HepG2 (cell line): ENCODE results near the gene SPDYE11. TPM values are rescaled to one million over a fixed set of nuclear protein-coding genes. Genes with fewer than 3 reads are reported as not detected.

Experiments used
- ELF1 ChIP-seq: sonication (generic); formaldehyde crosslinking; IDR thresholded peaks from 2 replicates; pipeline ENCODE4 v1.4.0; 2020; ENCODE audit warnings: missing genetic modification reagents
- ERF ChIP-seq: IDR thresholded peaks from 2 replicates; pipeline ENCODE4 v1.6.1; 2018; ENCODE audit warnings: missing biosample characterization, missing genetic modification reagents
- MXI1 ChIP-seq: IDR thresholded peaks from 3 replicates; pipeline ENCODE4 v1.6.1; 2012; ENCODE audit warnings: low read depth, low read length, inconsistent platforms, borderline replicate concordance
- NFKB2 ChIP-seq: sonication (generic); formaldehyde crosslinking; IDR thresholded peaks from 2 replicates; pipeline ENCODE4 v1.4.0; 2020; ENCODE audit warnings: missing genetic modification reagents, borderline replicate concordance
- PHF20 ChIP-seq: sonication (generic); formaldehyde crosslinking; IDR thresholded peaks from 2 replicates; pipeline ENCODE4 v1.5.0; 2020; ENCODE audit warnings: mild to moderate bottlenecking, missing genetic modification reagents
- PHF21A ChIP-seq: sonication (generic); formaldehyde crosslinking; IDR thresholded peaks from 2 replicates; pipeline ENCODE4 v1.5.0; 2020; ENCODE audit warnings: mild to moderate bottlenecking, missing genetic modification reagents
- POLR2A ChIP-seq, 2 experiments: IDR thresholded peaks; 2 replicates each; pipeline ENCODE4 v1.6.1; 2011; ENCODE audit warnings: low read depth in 2 of 2, low read length in 2 of 2, mild to moderate bottlenecking in 1 of 2, moderate library complexity in 1 of 2; ENCODE audit not compliant: insufficient read depth in 1 of 2
- POLR2AphosphoS5 ChIP-seq: IDR thresholded peaks from 2 replicates; pipeline ENCODE4 v1.6.1; 2012; ENCODE audit warnings: low read depth, low read length
- TARDBP ChIP-seq: sonication (generic); formaldehyde crosslinking; IDR thresholded peaks from 2 replicates; pipeline ENCODE4 v1.8.0; 2022; ENCODE audit warnings: mild to moderate bottlenecking, missing genetic modification reagents
- ZBTB7B ChIP-seq: sonication (generic); formaldehyde crosslinking; IDR thresholded peaks from 2 replicates; pipeline ENCODE4 v1.4.0; 2020; ENCODE audit warnings: missing genetic modification reagents
- ZNF331 ChIP-seq: sonication (generic); formaldehyde crosslinking; IDR thresholded peaks from 2 replicates; pipeline ENCODE4 v1.4.0; 2020; ENCODE audit warnings: missing genetic modification reagents
- polyA plus RNA-seq, 8 experiments: library from polyadenylated mRNA; depleted of rRNA in 3 of 8; stranded (reverse) in 7 of 8; unstranded in 1 of 8; fragments of >200 nt; fragmentation: Illumina TruSeq in 4 of 8; extraction: Trizol in 4 of 8; gene quantifications; 2 replicates each; pipeline versions ENCODE4 v1.2.1 to v1.2.3, GENCODE V29; 2011 to 2016; ENCODE audit warnings: low read depth in 4 of 8, missing spikeins in 1 of 8, mixed read lengths in 1 of 8; ENCODE audit not compliant: insufficient read depth in 1 of 8
- total RNA-seq, 5 experiments: library from RNA; depleted of rRNA; stranded (reverse); fragments of >200 nt; fragmentation: Illumina TruSeq; extraction: Trizol; gene quantifications; 2 replicates each; pipeline ENCODE4 v1.2.3, GENCODE V29; 2016; ENCODE audit warnings: low read depth in 1 of 5
- TF ChIP-seq, protein P1 (sequence below): sonication (generic); formaldehyde crosslinking; IDR thresholded peaks from 2 replicates; pipeline ENCODE4 v1.5.0; 2020; ENCODE audit warnings: mild to moderate bottlenecking, missing genetic modification reagents, borderline replicate concordance
- TF ChIP-seq, protein P2 (sequence below): IDR thresholded peaks from 2 replicates; pipeline ENCODE4 v1.6.1; 2016
- TF ChIP-seq, protein P3 (sequence below): sonication (generic); formaldehyde crosslinking; IDR thresholded peaks from 2 replicates; pipeline ENCODE4 v1.4.0; 2020; ENCODE audit warnings: mild to moderate bottlenecking, missing genetic modification reagents
- TF ChIP-seq, protein P4 (sequence below): IDR thresholded peaks from 2 replicates; pipeline ENCODE4 v1.6.1; 2016; ENCODE audit warnings: low read depth, control low read depth
- TF ChIP-seq, protein P5 (sequence below): sonication (generic); formaldehyde crosslinking; conservative IDR thresholded peaks from 2 replicates; pipeline ENCODE4 v1.4.0; 2020; ENCODE audit warnings: mild to moderate bottlenecking, missing genetic modification reagents, moderate library complexity

SPDYE11 gene
- total and polyA plus RNA-seq, 2 of the 13 experiments (the other 11 are each of a cell fraction or from before 2014, with no cell fraction given) = not detected

DNA sequence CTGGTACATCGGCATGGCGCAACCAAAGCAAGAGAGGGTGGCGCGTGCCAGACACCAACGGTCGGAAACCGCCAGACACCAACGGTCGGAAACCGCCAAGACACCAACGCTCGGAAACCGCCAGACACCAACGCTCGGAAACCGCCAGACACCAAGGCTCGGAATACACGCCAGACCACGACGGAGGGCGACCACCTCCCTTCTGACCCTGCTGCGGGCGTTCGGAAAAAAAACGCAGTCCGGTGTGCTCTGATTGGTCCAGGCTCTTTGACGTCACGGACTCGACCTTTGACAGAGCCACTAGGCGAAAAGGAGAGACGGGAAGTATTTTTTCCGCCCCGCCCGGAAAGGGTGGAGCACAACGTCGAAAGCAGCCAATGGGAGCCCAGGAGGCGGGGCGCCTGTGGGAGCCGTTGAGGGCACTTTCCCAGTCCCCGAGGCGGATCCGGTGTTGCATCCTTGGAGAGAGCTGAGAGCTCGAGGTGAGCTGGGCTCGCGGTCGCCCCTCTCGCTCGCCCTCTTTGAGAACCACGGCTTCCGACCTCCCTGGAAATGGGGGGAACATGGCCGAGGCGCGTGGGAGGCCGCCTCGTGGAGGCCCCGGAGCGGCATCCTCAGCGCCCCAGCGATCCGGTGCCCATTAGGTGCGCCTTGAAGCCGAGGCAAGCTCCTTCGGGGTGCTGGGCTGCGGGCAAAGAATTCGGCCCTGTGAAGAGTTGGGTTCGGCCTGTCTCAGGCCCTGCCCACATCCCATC, 51.8 kb downstream of the SPDYE11 start (continued):
- TF ChIP-seq, protein P1, sequence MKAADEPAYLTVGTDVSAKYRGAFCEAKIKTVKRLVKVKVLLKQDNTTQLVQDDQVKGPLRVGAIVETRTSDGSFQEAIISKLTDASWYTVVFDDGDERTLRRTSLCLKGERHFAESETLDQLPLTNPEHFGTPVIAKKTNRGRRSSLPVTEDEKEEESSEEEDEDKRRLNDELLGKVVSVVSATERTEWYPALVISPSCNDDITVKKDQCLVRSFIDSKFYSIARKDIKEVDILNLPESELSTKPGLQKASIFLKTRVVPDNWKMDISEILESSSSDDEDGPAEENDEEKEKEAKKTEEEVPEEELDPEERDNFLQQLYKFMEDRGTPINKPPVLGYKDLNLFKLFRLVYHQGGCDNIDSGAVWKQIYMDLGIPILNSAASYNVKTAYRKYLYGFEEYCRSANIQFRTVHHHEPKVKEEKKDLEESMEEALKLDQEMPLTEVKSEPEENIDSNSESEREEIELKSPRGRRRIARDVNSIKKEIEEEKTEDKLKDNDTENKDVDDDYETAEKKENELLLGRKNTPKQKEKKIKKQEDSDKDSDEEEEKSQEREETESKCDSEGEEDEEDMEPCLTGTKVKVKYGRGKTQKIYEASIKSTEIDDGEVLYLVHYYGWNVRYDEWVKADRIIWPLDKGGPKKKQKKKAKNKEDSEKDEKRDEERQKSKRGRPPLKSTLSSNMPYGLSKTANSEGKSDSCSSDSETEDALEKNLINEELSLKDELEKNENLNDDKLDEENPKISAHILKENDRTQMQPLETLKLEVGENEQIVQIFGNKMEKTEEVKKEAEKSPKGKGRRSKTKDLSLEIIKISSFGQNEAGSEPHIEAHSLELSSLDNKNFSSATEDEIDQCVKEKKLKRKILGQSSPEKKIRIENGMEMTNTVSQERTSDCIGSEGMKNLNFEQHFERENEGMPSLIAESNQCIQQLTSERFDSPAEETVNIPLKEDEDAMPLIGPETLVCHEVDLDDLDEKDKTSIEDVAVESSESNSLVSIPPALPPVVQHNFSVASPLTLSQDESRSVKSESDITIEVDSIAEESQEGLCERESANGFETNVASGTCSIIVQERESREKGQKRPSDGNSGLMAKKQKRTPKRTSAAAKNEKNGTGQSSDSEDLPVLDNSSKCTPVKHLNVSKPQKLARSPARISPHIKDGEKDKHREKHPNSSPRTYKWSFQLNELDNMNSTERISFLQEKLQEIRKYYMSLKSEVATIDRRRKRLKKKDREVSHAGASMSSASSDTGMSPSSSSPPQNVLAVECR (CRISPR knock-in tag) = peak; percentile 35; the same call in 1 of the 2 replicates
- TF ChIP-seq ZNF331 = 0 out of 2 replicates have a peak, but pooled peaks have one; percentile 7
- TF ChIP-seq, protein P2, sequence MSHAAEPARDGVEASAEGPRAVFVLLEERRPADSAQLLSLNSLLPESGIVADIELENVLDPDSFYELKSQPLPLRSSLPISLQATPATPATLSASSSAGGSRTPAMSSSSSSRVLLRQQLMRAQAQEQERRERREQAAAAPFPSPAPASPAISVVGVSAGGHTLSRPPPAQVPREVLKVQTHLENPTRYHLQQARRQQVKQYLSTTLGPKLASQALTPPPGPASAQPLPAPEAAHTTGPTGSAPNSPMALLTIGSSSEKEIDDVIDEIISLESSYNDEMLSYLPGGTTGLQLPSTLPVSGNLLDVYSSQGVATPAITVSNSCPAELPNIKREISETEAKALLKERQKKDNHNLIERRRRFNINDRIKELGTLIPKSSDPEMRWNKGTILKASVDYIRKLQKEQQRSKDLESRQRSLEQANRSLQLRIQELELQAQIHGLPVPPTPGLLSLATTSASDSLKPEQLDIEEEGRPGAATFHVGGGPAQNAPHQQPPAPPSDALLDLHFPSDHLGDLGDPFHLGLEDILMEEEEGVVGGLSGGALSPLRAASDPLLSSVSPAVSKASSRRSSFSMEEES = peak; percentile 45; the same call in 1 of the 2 replicates
- TF ChIP-seq NFKB2 (CRISPR knock-in tag) = 0 out of 2 replicates have a peak, but pooled peaks have one; percentile 49
- 0 out of 2 replicates have a peak, but pooled peaks have one; percentile 32 for TF ChIP-seq PHF21A (CRISPR knock-in tag)
- TF ChIP-seq POLR2A (IDR thresholded peaks at IDR 0.05; ENCODE audit: insufficient read depth in 1 of 2, low read depth in 2 of 2, low read length in 2 of 2) = peak; percentile 86 to 92
- peak; percentile 34; the same call in 1 of the 3 replicates for TF ChIP-seq MXI1
- peak; percentile 41; the same call in 1 of the 2 replicates for TF ChIP-seq ERF
- peak; percentile 63 for TF ChIP-seq ELF1
- peak; percentile 12; the same call in 1 of the 2 replicates for TF ChIP-seq TARDBP (CRISPR knock-in tag)
- TF ChIP-seq, protein P3, sequence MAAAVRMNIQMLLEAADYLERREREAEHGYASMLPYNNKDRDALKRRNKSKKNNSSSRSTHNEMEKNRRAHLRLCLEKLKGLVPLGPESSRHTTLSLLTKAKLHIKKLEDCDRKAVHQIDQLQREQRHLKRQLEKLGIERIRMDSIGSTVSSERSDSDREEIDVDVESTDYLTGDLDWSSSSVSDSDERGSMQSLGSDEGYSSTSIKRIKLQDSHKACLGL = 0 out of 2 replicates have a peak, but pooled peaks have one; percentile 48
- TF ChIP-seq, protein P4, sequence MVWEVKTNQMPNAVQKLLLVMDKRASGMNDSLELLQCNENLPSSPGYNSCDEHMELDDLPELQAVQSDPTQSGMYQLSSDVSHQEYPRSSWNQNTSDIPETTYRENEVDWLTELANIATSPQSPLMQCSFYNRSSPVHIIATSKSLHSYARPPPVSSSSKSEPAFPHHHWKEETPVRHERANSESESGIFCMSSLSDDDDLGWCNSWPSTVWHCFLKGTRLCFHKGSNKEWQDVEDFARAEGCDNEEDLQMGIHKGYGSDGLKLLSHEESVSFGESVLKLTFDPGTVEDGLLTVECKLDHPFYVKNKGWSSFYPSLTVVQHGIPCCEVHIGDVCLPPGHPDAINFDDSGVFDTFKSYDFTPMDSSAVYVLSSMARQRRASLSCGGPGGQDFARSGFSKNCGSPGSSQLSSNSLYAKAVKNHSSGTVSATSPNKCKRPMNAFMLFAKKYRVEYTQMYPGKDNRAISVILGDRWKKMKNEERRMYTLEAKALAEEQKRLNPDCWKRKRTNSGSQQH (CRISPR knock-in tag) = 0 out of 2 replicates have a peak, but pooled peaks have one; percentile 56
- TF ChIP-seq, protein P5, sequence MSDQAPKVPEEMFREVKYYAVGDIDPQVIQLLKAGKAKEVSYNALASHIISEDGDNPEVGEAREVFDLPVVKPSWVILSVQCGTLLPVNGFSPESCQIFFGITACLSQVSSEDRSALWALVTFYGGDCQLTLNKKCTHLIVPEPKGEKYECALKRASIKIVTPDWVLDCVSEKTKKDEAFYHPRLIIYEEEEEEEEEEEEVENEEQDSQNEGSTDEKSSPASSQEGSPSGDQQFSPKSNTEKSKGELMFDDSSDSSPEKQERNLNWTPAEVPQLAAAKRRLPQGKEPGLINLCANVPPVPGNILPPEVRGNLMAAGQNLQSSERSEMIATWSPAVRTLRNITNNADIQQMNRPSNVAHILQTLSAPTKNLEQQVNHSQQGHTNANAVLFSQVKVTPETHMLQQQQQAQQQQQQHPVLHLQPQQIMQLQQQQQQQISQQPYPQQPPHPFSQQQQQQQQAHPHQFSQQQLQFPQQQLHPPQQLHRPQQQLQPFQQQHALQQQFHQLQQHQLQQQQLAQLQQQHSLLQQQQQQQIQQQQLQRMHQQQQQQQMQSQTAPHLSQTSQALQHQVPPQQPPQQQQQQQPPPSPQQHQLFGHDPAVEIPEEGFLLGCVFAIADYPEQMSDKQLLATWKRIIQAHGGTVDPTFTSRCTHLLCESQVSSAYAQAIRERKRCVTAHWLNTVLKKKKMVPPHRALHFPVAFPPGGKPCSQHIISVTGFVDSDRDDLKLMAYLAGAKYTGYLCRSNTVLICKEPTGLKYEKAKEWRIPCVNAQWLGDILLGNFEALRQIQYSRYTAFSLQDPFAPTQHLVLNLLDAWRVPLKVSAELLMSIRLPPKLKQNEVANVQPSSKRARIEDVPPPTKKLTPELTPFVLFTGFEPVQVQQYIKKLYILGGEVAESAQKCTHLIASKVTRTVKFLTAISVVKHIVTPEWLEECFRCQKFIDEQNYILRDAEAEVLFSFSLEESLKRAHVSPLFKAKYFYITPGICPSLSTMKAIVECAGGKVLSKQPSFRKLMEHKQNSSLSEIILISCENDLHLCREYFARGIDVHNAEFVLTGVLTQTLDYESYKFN (CRISPR knock-in tag) = 0 out of 2 replicates have a peak, but pooled peaks have one; percentile 29
- TF ChIP-seq POLR2AphosphoS5 = peak; percentile 87
- peak; percentile 52; the same call in 1 of the 2 replicates for TF ChIP-seq PHF20
- TF ChIP-seq ZBTB7B (CRISPR knock-in tag) = 0 out of 2 replicates have a peak, but pooled peaks have one; percentile 46
